ENCODE measurements around the gene RRAS.

Gene RRAS

DNA sequence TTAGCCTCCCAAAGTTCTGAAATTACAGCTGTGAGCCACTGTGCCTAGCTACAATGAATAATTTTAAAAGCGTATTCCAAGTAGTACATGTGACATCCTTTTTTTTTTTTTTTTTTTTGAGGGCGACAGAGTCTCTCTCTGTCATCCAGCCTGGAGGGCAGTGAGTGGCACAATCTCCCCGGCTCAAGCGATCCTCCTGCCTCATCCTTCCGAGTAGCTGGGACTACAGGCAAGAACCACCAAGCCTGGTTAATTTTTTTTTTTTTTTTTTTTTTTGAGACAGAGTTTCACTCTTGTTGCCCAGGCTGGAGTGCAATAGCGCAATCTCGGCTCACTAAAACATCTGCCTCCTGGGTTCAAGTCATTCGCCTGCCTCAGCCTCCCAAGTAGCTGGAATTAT, 52.7 kb downstream of the RRAS start:
- TF ChIP-seq CTCF (IDR thresholded peaks at IDR 0.05; ENCODE audit: borderline replicate concordance, insufficient read depth, low read depth, low read length) = no peak
- H3K4me3 ChIP-seq (ENCODE audit: low read depth, low read length) = no peak overlapping the region
